LoVo (cell line): ENCODE results near the gene PMP22.

ENCODE experiments used
- DNase-seq: peaks from one replicate; pipeline ENCODE4 v3.0.0-alpha.2; 2016; ENCODE audit warnings: low spot score

PMP22 gene

GRCh38 chr17:15265131-15265530, at the start of gene PMP22:
Gene PMP22 (minus strand): TSS chr17:15265326. CDS start chr17:15260727, 4,599 bp downstream.
- DNase-seq = no peak

DNA sequence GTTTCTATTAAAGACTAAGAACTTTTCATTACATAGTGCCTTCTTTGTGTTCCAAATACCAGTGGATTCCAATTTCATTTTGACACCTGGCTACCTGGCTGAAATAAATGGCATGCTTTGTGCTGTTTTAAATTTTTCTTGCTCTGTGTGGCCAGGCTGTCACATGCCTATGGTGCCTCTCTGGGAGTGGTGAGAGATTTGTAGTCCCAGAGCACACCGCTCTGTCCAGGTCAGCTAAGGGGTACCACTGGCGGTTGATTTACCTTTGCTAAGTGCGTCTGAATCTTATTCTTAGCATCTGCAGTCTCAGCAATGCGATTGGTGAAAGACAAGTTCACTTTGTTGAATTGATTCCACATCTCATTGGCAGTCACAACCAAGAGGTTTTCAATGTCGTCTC, 46.9 kb upstream of the PMP22 start:
- no peak for DNase-seq

DNA sequence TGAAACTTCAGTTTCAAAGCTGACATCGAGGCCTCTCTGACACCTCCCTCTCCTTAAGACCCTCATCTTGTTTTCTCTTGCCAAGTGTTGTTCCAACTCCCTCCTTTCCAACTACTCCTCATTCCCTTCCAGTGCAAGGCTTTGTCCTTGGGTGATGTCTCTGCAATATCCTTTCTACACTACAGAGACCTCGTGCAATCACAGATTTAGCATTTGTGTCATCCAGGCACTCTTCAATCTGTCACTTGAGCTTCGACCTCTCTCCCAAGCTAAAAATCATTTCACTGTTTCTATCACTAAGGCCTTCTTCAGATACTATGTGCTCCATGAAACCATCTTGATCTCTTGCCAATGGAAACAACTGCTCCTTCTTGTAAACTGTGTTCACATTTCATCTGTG, 44.7 kb upstream of the PMP22 start:
- no peak for DNase-seq

- DNase-seq = no peak
Observed at GRCh38 chr17:15309236-15309635, 44.1 kb upstream of the PMP22 start.

GRCh38 chr17:15308758-15309157, 43.6 kb upstream of the PMP22 start:
- DNase-seq = no peak

- DNase-seq = no peak
Observed at GRCh38 chr17:15307710-15308111, 42.6 kb upstream of the PMP22 start.

DNA sequence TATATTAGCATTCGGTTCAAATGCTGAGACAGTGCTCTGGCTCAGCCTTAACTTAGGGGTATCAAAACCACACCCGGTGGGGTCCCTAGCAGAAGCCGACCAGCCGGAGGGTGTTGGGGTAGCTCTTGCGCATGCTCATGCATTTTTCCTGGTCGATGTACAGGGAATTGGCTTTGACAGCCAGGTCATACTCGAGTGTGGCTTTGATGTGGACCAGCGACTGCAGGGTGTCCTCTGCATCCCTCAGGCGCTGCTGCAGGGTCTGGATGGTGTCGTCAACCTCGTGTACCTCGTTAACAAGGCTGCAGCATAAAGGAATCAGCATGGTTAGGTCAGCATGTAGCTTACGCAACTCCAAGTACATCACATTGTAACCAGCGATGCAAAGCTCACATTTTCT, 38.7 kb upstream of the PMP22 start:
- no peak for DNase-seq

DNA sequence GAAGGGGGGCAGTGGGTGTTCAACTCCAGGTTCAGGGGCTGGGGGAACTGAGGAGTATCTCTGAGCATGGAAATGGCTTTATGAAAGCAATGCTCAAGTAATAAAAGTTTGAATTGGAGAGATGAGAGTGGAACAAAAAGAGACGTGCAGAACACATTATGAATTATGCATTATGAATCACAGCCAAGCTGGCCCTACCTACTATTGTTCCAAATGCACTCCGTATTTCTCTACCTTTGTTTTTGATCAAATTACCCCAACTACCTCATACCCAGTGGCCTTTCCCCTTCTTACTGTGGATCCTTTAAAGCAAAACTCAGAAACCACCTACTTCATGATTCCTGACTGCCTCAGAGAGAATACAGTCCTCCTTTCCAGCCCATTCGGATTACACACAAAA, 38.1 kb upstream of the PMP22 start:
- DNase-seq = no peak

DNA sequence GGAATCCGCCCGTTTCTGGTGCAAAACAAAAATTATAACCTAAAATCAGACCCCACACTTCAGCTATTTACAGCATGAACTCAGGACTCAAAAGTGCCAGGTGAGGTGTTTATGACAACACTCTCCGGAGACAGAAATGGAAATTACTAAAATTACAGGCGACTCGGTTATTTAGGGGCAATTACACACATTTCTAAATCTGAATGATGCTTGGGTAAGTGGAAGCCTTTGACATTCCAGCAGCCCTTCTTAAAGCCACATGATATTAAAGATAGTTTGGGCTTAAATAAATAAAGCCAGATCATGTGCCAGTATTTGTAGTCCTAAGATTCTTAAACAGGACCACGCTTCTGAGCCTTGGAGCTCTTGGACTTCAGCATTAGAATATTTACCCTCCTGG, 36.7 kb upstream of the PMP22 start:
- no peak for DNase-seq

DNA sequence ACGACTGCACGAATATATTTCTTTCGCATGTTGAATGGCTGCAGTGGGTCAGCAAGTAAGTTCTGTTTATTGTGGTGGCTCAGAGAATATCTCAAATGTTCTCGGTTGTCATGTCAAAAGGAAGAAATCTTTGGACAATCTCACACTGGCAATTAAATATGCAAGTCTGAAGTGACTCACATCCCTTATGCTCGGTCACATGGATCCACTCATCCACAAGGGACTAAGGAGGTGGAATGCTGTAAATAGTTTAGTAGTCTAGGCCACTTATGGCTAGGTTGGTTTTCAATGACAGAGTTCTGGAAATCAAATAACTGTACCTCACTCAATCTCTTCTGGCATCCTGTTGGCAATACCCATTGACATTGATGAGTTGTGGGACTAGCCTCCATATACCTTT, 33.0 kb upstream of the PMP22 start:
- no peak for DNase-seq

GRCh38 chr17:15293558-15293957, 28.4 kb upstream of the PMP22 start:
- DNase-seq = no peak

DNA sequence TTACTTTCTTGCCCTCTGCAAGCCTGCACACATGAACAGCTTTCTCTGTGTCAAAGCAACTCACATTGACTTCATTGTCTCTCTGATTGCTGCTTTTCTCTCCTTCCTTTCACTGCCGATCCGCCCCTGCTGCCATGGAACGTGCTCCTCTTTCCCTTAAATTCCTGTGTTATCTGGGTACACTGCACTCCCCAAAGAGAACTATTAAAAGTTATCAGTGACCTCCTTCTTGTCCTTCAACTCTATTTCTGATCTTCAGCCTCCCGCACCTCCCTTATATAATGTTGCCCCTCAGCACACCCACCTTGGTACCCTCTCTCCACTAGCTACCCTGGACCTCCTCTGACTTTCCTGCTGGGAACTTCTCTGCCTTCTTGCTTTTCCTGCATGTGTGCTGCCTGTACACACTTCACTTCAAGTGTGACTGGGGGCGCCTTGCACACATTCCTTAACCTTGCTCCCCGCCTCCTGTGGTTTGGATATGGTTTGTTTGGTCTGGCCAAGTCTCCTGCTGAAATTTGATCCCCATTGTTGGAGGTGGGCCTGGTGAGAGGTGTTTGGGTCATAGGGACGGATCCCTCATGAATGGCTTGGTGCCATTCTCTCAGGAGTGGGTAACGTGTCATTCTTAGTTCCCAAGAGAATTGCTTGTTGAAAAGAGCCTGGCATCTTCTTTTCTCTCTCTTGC, 26.7 kb upstream of the PMP22 start:
- DNase-seq = no peak

DNA sequence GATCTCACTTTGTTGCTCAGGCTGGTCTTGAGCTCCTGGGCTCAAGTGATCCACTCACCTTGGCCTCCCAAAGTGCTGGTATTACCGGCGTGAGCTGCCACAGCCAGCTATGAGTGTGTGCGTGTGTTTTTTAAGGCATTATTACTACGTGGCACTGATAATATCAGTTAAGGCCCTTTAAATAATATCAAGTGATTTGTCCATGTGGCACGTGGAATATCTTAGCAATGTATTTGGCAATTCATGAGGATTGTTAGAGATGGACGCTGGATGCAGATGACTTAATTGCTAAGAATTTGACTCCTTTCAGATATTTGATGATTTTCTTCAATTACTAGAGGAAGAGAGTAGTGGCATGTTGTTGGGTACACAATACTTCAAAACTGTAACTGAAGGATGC, 25.5 kb upstream of the PMP22 start:
- no peak for DNase-seq

DNA sequence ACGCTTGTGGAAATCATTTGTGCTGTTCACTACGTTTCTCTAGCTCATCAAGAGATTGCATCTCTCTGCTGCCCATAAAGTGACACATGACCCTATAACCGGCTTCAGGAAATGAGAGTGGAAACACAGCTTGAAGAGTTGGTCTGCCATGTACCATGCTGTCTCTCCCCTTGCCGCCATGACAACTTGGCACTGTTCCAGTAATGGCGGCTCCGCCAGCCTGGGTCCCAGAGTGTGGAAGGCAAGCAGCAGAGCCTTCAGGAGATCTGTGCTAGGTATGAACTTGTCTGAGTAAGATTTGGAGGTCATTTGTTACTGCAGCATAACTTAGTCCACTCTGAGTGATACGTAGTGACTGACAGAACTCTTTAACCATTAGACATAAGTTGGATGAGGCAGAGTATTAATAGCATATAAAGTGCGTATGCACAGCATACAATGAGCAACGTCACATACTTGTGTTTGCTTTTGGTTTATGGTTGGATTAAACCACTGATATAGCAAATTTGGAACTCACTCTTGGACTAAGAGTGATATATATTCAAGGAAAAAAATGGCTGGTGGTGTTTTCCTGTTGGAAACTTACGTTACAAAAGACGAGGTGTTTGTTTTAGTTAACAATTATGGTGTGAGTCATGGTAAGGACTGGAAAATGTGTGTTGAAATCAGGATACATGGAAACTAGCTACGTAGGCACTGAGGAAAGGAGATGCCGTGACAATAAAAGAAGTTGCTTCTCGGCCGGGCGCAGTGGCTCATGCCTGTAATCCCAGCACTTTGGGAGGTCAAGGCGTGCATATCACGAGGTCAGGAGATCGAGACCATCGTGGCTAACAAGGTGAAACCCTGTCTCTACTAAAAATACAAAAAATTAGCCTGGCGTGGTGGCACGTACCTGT, 24.4 kb upstream of the PMP22 start:
- DNase-seq = peak; percentile 63

DNA sequence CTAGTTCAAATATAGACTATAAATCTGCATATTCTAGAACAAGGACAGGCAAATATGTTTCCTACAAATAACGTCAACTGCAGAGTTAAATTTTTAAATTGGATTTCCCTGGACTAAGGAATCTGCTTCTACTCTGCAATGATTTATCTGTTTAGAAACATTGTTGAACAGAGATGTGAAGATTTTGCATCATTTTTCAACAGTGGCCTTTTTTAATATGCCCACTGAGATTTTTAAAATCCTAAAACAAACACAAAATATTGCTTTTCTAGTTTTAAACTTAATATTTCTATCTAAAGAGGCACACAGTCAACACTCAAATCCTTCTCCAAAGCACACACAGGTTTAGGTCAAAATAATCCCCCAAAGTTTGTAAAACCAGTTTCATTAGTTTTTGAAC, 23.7 kb upstream of the PMP22 start:
- DNase-seq = no peak

GRCh38 chr17:15287538-15288267, 22.6 kb upstream of the PMP22 start:
- no peak for DNase-seq

- no peak for DNase-seq
Observed at GRCh38 chr17:15285466-15285865, 20.3 kb upstream of the PMP22 start.

DNA sequence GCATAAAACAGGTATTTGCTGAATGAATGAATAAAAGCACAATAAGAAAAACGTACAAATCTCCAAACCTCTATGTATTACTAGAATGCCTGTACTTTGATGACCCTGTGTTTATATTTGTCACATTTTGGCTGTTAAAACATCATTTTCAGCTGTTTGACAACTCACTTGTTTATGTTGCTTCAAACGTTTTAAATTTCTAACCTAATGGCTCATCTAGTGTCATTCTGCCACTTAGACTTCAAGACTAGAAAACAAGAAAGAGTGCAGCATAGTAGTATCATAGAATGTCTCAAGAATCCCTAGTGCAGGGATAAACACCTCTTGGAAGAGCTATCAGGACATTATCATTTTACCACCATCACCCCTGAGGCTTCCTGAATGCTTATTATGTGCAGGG, 19.4 kb upstream of the PMP22 start:
- no peak for DNase-seq

DNA sequence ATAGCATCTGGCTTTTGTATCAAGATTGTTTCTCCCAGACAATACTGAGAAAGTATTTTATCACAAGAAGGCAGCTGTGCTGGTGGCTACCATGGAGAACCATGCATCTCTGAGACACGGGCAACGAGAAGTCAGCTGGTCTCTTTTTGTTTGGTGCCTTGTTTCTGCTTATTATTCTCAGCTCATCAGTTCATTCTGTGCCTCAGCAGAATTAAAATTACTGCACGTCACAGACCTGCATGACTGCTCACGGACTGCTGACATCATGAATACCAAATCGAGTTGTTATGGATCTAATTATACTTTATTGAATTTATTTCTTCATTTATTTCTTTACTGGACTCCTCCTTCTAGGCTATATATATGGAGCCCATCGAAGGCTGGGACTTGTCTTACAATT, 19.0 kb upstream of the PMP22 start:
- no peak for DNase-seq

- DNase-seq = no peak
Observed at GRCh38 chr17:15281909-15282308, 16.8 kb upstream of the PMP22 start.

GRCh38 chr17:15278924-15279477, 13.9 kb upstream of the PMP22 start:
- peak; percentile 33 for DNase-seq

DNA sequence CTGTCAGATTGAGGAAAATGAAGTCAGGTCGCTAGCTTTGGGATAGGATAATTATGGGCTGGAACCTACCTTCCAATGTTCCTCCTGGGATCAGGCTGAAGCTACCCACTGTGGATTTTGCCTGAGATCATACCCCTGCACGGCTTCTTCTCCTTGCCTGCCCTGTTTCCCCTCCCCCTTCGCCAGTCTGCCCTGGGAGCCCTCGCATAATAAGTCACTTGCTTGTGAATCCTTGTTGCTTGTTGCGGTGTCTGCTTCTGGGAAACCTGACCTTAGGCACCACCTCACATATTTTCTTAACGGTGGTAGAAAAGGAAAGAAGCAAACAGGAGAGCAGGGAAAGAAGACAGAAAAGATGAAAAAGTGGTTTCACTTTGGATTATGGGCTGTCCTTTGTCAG, 13.3 kb upstream of the PMP22 start:
- DNase-seq = no peak

DNA sequence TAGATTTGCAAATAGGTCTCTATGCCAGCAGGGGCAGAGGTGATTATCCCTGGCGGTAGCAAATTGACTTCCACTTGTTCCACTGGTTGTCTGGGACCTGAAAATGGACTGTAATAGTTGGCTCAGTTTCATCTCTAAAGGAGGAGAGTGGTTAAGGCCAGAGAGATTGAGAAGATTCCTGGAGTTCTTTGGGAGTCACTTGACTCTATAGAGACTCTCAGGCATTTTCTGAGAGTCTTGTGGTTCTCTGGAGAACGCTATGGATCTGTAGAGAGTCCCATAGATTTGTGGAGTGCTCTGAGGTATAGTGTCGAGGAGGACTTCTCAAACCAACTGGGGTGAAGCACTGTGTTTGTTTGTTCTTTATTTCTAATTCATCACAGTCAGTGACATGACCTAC, 8.9 kb upstream of the PMP22 start:
- no peak for DNase-seq
